Right ventricle myocardium superior (tissue), 1 donor: ENCODE measurements around the gene TCP11L1. TPM values are rescaled to one million over a fixed set of nuclear protein-coding genes. Genes with fewer than 3 reads are reported as not detected.

ENCODE experiments used
- ATAC-seq: fragments of 200-7000 bp; cut with Tn5 transposase; one replicate; pipeline ENCODE4 v1.9.1; 2020; ENCODE audit warnings: mild to moderate bottlenecking; ENCODE audit not compliant: poor library complexity
- DNase-seq: peaks from one replicate; pipeline ENCODE4 v3.0.0-alpha.2; 2020
- intact Hi-C: fragments of 100-400 bp; cut with DNase I; formaldehyde crosslinking; loops from one replicate; pipeline ENCODE4 v1.11.2; 2022
- long read RNA-seq: library from polyadenylated mRNA; unstranded; transcript quantifications from one replicate; pipeline ENCODE4 v2.0.0, GENCODE V29; 2021
- total RNA-seq: library from RNA; stranded (reverse); fragmentation: NEBNext Ultra II Directional; extraction: Animal tissue kit (Norgen Biotek cat#: 25700); gene quantifications from one replicate; pipeline ENCODE4 v1.2.1, GENCODE V29; 2021
- donor health status: DM: no; HTN: yes; CAD: no; lungs with severe emphysema.

The TCP11L1 gene, protein sequence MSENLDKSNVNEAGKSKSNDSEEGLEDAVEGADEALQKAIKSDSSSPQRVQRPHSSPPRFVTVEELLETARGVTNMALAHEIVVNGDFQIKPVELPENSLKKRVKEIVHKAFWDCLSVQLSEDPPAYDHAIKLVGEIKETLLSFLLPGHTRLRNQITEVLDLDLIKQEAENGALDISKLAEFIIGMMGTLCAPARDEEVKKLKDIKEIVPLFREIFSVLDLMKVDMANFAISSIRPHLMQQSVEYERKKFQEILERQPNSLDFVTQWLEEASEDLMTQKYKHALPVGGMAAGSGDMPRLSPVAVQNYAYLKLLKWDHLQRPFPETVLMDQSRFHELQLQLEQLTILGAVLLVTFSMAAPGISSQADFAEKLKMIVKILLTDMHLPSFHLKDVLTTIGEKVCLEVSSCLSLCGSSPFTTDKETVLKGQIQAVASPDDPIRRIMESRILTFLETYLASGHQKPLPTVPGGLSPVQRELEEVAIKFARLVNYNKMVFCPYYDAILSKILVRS
- 5.4 TPM for total RNA-seq
- long read RNA-seq, partial matches to known transcripts: 1 of 4 reads
- long read RNA-seq, other reads (novel, unspliced or antisense): 1 of 4 reads

DNA sequence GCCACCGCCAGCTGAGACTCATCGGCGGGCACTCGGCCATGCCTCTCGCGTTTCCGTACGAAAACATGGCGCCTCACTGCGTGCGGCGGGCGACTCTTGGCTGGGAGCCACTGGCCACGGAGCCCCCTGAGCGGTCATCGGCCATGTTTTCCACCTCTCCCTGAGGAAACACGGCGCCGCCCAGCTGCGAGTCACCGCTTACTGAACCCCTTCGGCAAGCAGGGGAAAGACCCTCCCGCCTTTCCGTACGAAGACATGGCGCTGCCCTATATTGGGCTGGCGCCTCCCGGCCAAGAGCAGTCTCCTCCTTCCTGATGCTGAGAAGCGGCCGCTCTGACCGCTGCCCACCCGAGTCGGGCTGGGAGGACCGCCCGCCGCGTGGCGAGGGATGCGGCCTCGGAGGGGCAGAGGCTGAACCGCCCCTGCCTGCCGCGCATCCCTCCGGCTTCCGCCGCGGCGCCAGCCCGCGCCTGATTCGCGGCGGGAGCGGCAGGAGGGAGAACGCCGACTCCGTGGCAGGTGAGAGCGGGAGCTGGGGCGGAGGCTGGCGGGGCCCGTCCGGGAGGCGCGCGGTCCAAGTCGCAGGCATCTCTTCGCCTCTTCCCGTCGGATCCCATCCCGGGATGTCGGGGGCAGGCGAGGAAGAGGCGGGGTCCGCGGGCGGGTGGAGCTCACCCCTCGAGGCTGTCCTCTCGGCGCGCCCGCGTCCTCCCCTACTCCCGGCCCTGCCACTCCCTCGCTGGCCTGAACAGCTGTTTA lies at the start of gene TCP11L1:
Gene TCP11L1, plus strand, starts transcription at position 299 of the 759 bp plus-strand sequence. CDS start 4,202 bp downstream, outside the sequence.
- peak; percentile 95 for ATAC-seq
- intact Hi-C loops: no loop called here
- peak; percentile 91 for DNase-seq

DNA sequence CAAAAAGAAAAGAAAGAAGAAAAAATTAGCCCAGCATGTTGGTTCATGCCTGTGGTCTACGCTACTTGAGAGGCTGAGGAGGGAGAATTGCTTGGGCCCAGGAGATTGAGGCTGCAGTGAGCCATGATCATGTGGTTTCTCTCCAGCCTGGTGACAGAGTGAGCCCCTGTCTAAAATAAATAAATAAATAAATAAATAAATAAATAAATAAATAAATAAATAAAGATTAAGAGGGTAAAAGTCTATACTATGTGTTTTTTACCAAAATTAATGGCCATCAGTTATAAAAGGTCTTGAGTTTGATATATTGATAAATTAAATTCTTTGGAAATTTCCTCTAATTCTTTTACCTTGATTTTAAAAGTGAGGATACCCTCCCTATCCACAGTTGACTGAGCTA lies 48.9 kb upstream of the TCP11L1 start:
- intact Hi-C loops: no loop called here
- ATAC-seq: no peak

DNA sequence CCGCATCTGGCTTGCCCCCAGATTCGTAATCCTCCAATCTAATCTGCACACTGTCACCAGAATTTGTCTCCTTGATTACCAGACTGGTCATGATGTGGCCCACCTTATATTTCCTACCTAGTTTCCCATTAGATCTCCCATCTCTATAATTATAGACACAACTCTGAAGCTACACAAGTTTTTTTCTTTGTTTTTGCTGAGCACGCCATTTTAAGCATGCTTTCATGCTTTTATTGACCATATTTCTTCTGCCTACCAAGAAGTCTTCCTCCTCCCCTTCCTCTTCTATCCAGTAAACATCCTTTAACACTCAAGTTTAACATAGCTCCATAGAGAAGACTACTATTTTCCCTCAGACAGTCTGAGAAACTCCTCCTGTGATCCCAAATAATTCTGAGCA lies 47.9 kb upstream of the TCP11L1 start:
- ATAC-seq (no peak), DNase-seq (no peak)
- intact Hi-C loops: no loop called here

More for the DNA sequence above, 48.9 kb upstream of the TCP11L1 start:
- DNase-seq: no peak

DNA sequence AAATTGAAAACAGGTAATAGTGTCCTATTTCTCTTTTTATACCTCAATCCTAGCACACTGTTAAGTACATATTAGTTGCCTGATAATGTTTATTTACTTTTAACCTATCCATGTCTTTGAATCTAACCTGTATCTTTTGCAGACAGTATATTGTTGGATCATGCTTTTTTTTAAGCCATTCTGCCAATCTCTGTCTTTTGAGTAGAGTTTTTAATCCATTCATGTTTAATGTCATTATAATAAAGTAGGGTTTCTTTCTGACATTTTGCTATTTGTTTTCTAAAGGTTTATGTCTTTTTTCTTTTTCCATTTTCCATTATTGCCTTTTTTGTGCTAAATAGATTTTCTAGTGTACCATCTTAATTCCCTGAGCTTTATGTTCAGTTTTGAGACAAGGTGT lies 47.5 kb upstream of the TCP11L1 start:
- intact Hi-C loops: no loop called here
- DNase-seq (no peak), ATAC-seq (no peak)

DNA sequence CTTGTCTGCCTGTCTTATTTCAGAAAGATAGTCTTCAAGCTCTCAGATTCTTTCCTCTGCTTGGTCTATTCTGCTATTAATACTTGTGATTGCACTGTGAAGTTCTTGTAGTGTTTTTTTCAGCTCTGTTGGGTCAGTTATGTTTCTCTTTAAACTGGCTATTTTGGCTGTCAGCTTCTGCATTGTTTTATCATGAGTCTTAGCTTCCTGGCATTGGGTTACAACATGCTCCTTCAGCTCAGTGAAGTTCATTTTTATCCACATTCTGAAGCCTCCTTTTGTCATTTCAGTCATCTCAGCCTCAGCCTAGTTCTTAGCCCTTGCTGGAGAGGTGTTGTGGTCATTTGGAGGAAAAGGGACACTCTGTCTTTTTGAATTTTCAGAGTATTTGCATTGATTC lies 39.2 kb upstream of the TCP11L1 start:
- DNase-seq: no peak
- no peak for ATAC-seq
- intact Hi-C loops: no loop called here

DNA sequence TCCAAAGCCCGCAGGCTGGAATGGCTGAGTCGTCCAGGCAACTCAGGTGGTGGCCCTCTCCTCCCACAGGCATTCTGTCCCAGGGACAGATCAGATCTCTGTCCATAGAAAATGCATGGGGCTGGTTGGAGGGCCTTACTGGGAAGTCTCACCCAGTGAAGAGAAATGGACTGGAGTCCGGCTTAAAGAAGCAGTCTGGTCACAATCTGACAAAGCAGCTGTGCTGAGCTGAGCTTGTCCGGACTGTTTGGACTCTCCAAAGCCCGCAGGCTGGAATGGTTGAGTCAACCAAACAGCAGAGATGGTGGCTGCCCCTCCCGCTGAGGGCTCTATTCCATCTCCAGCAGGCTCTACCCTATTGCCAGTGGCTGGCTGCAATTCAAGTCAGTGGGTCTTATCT lies 38.1 kb upstream of the TCP11L1 start:
- intact Hi-C loops: no loop called here
- ATAC-seq (no peak), DNase-seq (no peak)

DNA sequence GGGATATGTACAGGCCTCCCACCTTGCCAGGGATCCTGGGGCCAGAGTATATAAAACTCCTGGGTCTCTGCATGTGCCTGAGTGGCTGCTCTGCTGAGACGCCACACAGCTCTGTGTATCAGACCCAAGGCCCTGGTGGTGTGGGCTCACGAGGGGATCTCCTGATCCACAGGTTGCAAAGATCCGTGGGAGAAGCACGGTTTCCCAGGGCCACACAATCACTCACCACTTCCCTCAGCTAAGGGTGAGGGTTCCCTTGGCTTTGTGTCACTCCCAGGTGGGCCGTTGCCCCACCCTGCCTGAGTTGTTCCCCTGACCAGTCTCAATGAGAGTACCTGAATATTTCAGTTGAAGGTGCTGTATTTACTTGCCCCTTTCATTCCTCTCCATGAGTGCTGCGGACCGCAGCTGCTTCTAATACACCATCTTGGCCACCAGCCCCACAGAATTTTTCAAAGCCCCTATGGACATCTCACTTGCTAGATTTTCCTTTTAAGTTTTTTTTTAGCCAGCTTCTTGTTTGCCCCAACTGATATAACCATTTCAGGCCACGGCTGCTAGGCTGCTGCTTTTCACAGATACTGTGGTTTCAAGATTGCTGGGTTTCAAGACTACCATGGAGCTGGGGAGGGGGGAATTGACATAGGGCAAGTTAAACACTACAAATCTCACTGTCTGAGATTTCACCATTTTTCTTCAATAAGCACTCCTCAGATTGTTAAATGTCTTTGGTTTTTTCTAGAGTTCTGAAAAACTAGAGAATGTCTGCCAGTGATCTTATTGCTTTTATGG lies 37.4 kb upstream of the TCP11L1 start:
- DNase-seq: no peak
- intact Hi-C loops: no loop called here

DNA sequence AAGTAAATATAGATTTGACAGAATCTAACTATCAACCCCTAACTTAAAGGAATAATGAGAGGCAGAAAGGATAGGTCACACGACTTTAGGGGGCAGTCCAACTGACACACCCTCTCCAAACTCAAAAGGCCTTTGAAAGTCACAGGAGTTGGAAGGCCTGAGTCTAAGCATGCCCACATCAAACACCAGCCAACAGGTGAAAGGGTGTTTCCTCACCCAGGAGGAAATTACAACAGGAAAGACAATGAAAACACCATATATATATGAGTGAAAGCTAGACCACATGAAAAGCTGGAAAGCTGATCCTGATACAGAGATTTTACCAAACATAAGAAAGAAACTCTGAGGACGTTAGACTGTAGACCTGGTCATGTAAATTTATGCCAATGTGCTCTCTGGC lies 34.2 kb upstream of the TCP11L1 start:
- intact Hi-C loops: no loop called here
- DNase-seq: no peak
- no peak for ATAC-seq

More for the DNA sequence above, 37.4 kb upstream of the TCP11L1 start:
- no peak for ATAC-seq

DNA sequence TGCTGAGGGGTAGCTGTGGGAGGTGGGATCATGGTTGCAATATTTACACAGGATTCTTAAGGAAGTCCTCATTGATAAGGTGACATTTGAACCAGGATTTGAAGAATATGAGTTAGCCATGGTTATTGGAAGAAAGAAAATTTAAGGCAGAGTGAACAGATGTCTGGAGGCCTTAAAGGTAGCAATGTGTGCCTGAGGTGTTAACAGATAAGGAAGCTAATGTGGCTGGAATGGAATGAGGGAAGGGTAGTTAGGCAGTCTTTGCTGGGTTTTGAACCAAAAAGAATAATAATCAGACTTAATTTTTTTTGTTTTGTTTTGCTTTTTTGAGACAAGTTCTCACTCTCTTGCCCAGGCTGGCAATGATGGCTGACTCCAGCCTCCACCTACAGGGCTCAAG lies 33.4 kb upstream of the TCP11L1 start:
- ATAC-seq: no peak
- intact Hi-C loops: no loop called here
- no peak for DNase-seq

DNA sequence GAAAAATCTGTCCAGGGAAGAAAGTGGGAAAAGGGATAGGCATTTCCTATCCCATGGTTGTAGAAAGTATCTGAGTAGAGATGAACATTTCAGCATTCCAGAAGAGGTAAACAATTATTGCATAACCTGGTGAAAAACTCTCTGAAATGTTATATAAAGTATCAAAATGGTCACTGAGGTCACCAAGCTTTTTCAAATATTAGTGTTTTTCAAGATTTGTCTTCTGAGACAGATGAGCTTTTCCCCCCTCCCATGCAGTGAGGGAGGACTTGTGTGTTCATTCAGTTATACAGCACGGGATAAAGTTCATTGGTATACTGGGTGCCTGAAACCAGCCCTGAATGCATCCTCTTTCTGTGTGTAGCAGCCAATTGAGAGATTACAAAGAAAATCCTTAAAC lies 25.6 kb upstream of the TCP11L1 start:
- no peak for DNase-seq
- no peak for ATAC-seq
- intact Hi-C loops: no loop called here

DNA sequence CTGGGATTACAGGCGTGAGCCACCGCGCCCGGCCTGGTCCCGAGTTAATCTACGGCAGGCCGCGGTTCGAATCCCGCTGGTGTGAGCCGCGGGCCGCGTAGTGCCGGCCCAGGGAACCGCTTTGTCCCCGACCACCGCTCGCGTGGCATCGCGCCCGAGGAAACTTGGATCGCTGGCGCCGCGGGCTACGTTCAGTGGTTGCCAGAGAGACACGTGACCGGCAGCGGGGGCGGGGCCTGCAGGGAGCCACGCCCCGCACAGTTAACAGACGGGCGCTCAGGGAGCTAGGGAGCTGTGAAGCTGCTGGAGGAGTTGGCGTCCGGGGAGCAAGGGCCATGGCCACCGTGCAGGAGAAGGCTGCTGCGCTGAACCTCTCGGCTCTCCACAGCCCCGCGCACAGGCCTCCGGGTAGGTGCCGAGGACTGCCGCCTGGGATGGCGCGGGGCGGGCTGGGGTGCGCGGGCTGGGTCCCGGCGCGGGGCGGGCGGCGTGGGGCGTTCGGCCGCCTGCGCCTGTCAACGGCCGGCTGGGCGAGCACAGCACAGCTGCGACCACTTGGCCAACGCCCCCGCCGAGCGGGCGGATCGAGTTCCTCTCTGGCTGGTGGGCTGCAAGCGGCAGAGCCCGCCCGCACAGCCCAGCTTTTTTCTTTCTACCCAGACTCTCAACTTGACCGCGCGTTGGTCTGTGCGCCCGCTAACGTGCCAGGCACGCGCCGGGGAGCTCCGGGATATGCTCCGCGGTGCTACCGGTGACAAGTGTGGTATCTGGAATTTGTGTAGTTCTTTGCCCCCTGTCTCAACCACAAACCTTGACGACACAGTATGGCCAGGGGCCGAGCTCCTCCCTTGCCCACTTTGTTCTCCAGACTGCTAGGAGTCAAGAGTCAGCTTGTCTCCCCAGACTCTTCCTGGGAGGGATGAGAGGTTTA lies 23.5 kb upstream of the TCP11L1 start, which contains the start of gene DEPDC7:
Gene DEPDC7, plus strand, starts transcription at position 258 of the 931 bp plus-strand sequence. Its CDS starts 78 bp downstream, at position 336.
- DNase-seq: peak; percentile 92
- peak; percentile 97 for ATAC-seq
- intact Hi-C loops: no loop called here

DNA sequence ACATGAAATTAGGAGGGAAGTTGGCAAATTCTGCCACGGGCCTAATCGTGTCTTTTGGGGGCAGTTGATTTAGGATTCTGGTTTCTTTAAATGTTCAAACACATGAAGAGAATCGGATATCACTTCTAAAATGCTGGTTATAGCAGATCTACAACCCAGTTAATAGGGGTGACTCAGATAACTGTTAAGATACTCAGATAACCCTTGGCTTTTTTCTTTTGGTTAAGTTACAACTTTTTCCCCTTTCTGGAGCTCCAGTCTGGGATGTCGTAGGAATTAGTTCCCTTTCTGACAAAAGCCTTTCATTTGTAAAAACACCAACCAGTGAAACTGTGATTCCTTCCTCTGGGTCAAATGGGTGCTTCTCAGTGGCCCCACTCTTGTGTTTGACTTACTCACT lies 22.7 kb upstream of the TCP11L1 start:
- intact Hi-C loops: no loop called here
- ATAC-seq (no peak), DNase-seq (no peak)

DNA sequence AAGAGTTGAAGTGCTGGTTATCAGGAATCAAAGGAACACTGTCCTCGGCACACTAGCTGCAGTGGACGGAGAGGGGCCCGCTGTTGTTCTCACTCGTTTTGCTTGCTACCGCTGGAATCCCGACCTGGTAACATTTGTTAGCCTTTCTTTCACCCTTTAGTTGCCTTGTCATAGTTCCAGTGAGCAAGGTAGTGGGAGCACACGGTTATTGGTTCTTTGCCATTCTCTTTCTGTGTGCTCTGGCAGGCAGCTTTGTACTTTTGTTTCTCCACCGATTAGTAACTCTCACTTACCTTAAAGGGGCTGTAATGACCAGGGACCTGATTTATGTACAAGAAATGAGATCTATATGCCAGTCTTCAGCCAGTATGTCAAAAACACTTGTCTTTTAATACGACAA lies 21.9 kb upstream of the TCP11L1 start:
- no peak for DNase-seq
- intact Hi-C loops: no loop called here
- no peak for ATAC-seq

DNA sequence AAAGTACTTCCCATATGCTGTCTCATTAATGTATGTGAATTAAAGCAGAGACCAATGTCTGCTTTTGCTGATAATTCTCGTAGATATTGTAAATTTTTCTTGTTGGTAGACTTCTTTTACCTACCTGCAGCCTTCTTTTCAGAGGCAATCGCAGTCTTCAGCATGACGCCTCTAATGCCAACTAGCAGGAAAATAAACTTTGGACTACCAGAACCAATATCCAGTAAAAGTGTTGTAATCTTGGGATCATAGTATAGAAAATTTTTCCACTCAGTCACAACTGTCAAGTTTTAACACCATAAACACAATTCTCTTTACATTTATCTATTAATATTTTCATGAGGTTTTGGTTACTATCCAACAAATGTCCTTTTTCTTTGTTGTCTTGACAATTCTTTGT lies 21.4 kb upstream of the TCP11L1 start:
- ATAC-seq: no peak
- intact Hi-C loops: no loop called here
- no peak for DNase-seq

DNA sequence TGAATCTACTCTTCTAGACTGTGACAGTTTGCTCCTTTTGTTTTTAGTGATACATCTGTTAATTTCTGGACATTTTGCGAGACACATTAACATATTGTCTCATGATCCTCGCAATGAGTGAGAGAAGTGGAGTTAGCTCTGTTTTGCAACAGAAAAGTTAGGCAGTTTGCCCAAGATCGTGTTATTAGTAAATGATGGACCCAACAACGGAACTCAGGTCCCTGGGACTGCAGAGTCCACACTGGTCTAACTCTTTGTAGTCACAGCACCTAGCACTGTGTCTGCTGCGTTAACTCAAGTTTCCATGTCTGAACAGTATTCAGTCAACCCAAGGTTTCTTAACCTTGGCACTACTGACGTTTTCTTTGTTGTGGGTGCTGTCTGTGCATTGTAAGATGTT lies 20.5 kb upstream of the TCP11L1 start:
- DNase-seq (no peak), ATAC-seq (no peak)
- intact Hi-C loops: no loop called here

DNA sequence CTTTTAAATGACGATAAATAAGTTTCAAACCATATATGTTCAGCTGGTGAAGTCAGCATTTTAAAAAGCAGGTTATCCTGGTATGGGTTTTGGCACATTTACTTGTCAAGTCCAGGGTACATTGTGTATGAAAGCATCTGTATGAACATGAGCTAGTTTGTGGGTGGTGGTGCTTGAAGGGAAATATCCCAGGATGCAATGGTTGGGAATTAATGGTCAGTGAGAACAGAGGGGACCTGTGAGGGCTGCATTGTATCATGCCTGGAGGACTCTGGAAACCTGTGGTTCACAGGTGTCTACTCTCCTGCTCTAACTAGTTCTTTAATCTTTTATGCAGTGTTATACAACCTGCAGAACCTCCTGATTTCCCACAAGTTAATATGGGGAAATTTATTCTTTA lies 17.9 kb upstream of the TCP11L1 start:
- intact Hi-C loops: no loop called here
- ATAC-seq: no peak
- no peak for DNase-seq

DNA sequence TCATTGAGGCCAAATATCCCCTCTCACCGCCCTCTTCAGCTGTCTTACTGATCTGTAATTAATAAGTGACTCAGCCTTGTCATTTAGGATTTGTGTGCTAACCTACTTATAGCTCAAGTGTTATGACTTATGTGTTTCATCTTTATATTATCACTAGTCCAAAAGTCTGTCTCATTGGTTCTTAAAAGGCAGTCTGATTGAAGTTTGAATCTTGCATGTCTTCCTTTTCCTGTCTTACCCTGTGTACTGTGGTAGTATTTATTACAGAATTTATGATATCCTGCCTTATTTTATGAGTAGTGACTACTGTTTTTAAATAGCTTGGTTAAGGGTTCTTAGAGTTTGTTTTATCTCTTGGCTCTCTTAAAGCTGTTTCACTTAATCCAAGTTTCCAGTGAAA lies 17.4 kb upstream of the TCP11L1 start:
- intact Hi-C loops: no loop called here
- ATAC-seq: no peak
- DNase-seq: no peak

DNA sequence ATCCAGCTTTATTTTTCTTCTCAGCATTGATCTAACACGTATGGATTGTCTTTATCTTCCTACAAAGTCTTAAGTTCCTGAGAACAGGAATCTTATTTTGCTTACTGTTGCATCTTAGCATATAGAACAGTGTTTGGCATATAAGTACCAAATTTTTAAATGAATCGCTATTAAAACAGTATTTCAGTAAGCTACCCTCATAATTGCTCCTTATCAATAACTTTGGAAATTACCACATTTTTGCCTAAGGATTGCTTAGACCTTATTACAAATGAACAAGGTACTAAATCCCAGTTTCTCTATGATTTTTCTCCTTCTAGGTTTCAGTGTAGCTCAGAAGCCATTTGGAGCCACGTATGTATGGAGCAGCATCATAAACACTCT lies 14.0 kb upstream of the TCP11L1 start:
- intact Hi-C loops: no loop called here
- no peak for DNase-seq
- ATAC-seq: no peak
